ENCODE data around the gene RUNX2.
"Not testable (repeated sequence)": the region's sequence is repeated elsewhere in the genome, so short reads cannot be mapped to it uniquely, and the experiment has no call there.

Gene RUNX2

DNA sequence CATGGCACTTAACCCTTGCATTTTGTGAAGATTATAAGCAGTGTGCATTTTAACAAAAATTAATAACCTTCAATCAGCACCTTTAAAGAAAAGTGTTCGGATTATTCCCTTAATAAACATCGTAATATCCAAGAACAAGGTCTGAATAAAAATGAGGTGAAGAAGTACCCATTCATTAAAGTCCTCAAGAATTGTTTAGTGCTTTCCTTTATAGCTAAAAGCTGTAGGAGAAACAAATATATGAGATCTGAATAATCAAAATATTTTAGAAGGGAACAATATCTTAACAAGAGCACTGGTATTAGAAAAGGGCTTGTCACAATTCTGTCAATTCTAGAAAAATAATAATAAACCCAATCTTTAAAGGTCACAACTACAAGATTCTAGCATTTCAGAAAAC lies 217.3 kb downstream of the RUNX2 start:
- in situ Hi-C loops (cut with HindIII; ENCODE audit: low sequenced_read_pairs) = no loop called here

DNA sequence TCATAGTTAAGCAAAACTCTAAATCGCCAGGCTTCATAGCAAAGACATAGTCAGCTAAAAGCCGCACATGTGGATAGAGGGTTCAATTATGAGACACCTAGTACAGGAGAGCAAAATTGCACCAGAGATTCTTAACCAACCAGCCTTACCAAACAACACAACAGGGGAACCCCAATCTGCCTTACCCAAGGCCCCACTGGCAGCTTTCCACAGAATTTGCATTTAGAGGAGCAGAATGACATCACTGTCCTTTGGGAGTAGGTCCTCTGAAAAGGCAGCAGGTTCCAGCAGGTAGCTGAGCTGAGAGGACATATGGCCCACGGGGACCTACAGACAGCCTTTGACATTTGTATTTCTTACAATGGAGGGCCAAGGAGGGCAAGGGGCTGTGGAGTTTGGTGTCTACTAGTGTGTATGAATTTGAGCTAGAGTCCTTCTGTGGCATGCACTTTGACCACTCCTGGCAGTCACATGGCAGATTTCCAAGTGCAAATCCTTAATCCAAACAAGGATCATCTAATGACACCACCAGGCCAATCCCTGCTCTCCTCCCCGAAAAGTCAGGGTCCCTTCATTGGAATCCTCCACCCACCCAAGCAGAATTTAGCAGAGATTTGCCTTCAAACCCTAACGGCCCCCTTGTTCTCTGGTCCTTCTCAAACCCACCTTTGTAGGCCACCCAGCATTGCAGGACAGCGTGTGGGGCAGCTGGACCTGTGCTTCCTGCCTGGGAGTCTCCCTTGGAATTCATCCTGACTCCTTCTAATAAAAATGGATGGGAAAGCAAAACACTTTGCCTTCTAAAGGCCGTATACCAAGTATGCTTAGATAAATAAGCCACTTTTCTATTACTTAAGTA lies 220.8 kb downstream of the RUNX2 start:
- in situ Hi-C loops (cut with HindIII; ENCODE audit: low sequenced_read_pairs) = no loop called here

DNA sequence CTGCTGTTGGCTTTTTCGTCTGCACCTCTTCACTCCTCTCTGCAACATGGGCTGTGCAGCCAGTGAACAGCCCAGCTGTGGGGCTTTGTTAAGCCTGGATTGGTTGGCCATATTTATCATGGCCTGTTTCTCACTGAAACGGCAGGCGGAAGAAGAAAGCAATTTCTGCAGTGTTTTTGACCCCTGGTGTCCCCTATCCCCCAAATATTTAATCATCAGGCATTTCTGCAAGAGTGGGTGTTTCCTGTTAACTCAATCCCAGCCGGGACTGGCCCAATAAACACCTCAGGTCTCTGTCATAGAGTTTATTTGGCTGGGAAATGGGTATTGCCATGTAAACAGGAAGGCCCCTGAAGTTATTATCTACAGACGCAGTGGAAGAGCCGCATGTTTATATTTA lies 224.4 kb downstream of the RUNX2 start:
- in situ Hi-C loops (cut with HindIII; ENCODE audit: low sequenced_read_pairs) = no loop called here

DNA sequence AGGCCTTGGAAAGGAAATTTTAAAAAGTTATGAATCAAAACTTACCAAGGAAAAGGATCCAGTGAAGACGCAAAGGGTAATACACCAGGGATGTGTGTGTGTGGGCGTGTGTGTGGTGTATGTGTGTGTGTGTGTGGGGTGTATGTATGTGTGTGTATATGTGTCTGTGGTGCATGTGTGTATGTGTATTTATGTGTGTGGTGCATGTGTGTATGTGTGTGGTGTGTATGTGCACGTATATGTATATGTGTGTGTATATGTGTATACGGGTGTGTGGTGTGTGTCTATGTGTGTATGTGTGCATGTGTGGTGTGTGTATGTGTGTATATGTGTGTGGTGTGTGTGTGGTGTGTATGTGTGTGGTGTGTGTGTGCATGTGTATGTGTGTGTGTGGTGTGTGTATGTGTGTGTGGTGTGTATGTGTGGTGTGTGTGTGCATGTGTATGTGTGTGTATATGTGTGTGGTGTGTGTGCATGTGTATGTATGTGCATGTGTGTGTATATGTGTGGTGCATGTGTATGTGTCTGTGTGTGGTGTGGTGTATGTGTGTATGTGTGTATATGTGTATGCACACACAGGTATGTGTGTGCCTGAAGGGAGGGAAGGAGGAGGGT lies 225.7 kb downstream of the RUNX2 start:
- in situ Hi-C loops (cut with HindIII; ENCODE audit: low sequenced_read_pairs) = no loop called here

GRCh38 chr6:45554591-45554990 lies 226.5 kb downstream of the RUNX2 start:
- in situ Hi-C loops (cut with HindIII; ENCODE audit: low sequenced_read_pairs) = no loop called here

DNA sequence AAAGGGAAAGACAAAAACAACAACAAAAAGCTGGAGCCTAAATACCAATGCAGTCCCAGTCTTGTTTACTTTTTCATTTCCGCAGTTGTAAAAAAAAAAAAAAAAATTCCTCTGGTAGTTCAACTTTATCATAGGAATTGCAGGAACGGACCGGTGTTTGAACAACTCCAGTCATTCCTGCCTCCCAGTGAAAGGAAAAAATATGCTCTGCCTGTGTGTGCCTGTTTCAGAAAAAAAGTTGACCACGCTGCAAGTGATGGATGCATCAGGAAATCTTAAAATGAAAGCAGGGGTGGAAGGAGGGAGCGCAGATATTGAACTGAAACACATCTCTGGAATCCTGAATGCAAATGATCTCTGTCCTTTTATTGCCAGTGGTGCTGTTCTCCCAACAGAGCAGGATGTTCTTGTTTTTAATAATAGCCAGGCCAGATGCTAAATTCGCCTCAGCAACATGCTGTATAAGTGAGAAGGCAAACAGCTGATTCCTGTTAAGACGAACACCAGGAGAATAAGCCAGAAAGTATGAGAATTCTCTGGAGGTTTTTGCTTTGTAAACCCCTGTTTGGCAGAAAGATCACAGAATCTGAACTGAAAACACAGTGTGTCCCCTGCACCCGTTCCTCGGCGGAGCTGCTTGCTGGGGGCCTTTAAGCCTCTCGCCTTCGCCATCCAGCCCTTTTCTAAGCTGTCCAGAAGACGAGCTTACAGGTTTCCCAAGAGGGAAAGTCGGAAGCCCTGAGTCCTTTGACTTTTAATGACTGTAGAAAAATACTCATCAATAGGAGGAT lies 228.0 kb downstream of the RUNX2 start:
- in situ Hi-C loops (cut with HindIII; ENCODE audit: low sequenced_read_pairs) = no loop called here

GRCh38 chr6:45556828-45557227 lies 228.7 kb downstream of the RUNX2 start:
- in situ Hi-C loops (cut with HindIII; ENCODE audit: low sequenced_read_pairs) = no loop called here

- in situ Hi-C loops (cut with HindIII; ENCODE audit: low sequenced_read_pairs) = no loop called here
These were observed 229.3 kb downstream of the RUNX2 start for GRCh38 chr6:45557454-45557853.

DNA sequence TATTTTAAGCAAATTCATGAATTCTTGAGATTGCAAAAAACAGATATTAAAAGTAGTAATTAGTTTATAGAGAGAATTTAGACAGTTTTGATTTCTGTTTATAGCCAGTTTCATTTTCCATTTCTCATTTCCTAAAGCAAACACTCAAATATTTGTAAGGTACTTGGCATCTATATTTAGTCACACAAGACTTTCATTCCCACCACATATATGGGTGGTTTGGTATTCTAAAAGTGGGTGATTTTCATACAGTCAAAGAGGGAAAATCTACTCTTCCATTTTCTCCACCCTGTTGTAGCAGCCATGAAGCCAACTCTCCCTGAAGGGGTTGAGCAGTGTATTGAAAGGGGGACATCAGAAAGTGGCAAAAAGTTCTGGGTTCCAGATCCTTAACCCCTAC lies 230.7 kb downstream of the RUNX2 start:
- in situ Hi-C loops (cut with HindIII; ENCODE audit: low sequenced_read_pairs) = no loop called here

GRCh38 chr6:45560321-45560820 lies 232.2 kb downstream of the RUNX2 start:
- in situ Hi-C loops (cut with HindIII; ENCODE audit: low sequenced_read_pairs) = not testable (repeated sequence)

- in situ Hi-C loops (cut with HindIII; ENCODE audit: low sequenced_read_pairs) = no loop called here
These were observed 234.0 kb downstream of the RUNX2 start for GRCh38 chr6:45562171-45562570.

DNA sequence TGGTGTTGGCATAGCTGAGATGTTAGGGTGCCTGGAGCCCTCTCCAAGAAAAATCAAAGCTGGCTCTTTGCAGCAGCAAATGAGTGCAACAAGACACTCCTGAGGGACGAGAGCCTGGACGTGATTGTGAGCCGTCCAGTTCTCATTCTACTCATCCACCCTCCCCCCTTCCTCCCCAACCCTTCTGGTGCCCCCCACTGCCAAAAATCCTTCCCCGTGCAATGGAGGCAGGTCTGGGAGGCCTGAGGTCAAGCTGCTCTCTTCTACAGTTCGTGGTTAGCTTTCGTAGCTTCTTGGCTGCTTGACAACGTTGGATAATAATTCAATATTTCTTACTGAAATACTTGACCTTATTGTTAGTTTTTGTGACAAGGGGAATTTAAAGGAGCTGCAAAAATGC lies 234.9 kb downstream of the RUNX2 start:
- in situ Hi-C loops (cut with HindIII; ENCODE audit: low sequenced_read_pairs) = no loop called here

GRCh38 chr6:45563844-45564243 lies 235.7 kb downstream of the RUNX2 start:
- in situ Hi-C loops (cut with HindIII; ENCODE audit: low sequenced_read_pairs) = no loop called here

- in situ Hi-C loops (cut with HindIII; ENCODE audit: low sequenced_read_pairs) = no loop called here
These were observed 238.8 kb downstream of the RUNX2 start for GRCh38 chr6:45566882-45567281.

- in situ Hi-C loops (cut with HindIII; ENCODE audit: low sequenced_read_pairs) = no loop called here
These were observed 239.7 kb downstream of the RUNX2 start for GRCh38 chr6:45567879-45568278.

- in situ Hi-C loops (cut with HindIII; ENCODE audit: low sequenced_read_pairs) = no loop called here
These were observed 240.5 kb downstream of the RUNX2 start for GRCh38 chr6:45568626-45569025.

DNA sequence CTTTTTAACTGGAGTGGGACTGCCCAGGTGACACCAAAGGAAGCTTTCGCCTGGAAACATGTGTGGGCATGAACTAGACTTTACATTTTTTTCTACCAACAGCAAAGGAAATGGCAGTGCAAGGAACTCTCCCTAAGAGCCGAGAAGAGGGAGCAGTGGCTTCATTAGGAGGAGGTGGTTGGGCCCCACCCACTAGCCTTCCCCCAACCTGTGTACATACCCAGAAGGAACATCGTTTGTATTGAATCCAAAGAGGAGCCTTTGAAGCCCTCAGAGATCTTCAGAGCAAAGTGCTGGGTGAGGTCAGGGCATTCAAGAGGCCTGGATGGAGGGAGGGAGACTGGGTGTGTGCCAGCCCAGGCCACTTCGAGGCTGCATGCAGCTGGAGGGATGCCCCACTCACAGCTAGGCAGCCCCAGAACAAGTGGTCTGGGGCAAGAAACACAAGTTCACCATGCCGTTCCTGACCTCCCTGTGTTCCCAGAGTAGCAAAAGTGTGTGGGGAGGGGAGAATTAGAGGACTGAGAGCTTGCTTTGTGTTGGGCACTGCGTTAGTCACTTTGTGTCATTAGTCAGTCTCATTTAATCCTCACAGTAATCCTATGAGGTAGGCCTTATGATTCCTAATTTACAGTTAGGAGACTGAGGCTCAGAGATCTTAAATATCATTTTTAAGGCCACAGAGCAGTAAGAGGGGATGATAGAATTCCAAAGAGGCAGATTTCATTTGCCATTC lies 241.2 kb downstream of the RUNX2 start:
- in situ Hi-C loops (cut with HindIII; ENCODE audit: low sequenced_read_pairs) = no loop called here

- in situ Hi-C loops (cut with HindIII; ENCODE audit: low sequenced_read_pairs) = no loop called here
These were observed 243.0 kb downstream of the RUNX2 start for GRCh38 chr6:45571159-45571558.

- in situ Hi-C loops (cut with HindIII; ENCODE audit: low sequenced_read_pairs) = no loop called here
These were observed 244.7 kb downstream of the RUNX2 start for GRCh38 chr6:45572833-45573232.

DNA sequence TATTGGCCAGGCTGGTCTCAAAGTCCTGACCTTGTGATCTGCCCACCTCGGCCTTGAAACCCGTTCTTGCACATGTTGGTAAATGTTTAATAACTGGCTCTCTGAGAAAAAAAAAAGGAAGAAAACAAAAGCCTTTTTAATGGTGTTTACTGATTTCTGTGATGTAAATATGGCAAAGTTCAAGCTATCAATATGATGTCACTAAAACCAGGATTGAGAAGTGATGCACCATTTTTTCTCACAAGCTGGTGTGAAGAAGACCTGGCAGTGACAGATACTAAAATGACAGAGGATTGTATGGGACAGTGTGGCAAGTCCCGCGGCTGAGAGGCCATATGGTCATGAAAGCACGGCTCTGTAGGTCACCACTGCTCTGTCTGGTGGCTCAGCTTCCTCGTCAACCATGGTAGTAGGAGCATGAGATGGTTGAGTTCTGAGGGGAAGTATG lies 245.9 kb downstream of the RUNX2 start:
- in situ Hi-C loops (cut with HindIII; ENCODE audit: low sequenced_read_pairs) = no loop called here

DNA sequence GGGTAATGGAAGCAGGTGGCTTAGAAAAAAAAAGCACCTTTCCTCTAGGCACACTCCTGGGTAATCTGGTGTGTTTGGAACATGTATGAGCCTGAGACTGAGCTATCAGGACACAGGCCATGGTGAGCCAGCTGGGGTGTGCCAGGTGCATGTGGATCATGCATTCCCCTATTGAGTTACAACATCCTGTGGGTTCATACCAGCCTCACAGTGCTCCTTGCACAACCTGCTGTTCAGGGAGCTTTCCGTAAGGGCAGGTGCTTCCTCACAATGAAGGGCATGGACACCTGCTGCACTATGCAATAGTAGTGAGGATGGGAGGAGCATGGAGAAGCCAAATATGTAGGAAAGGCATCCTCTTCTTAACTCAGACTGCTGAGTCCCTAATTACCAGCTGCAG lies 246.8 kb downstream of the RUNX2 start:
- in situ Hi-C loops (cut with HindIII; ENCODE audit: low sequenced_read_pairs) = no loop called here
